ENCODE measurements around the gene HMG20A.

Gene HMG20A

GRCh38 chr15:77430213-77430612 lies 9.5 kb downstream of the HMG20A start:
- DNase-seq (ENCODE audit: low spot score): no peak

GRCh38 chr15:77430652-77431051 lies 10.0 kb downstream of the HMG20A start:
- no peak for DNase-seq (ENCODE audit: low spot score)

GRCh38 chr15:77436822-77437221 lies 16.1 kb downstream of the HMG20A start:
- no peak for DNase-seq (ENCODE audit: low spot score)

- no peak for DNase-seq (ENCODE audit: low spot score)
Observed at GRCh38 chr15:77437264-77437663, 16.6 kb downstream of the HMG20A start.

- DNase-seq (ENCODE audit: low spot score): no peak
Observed at GRCh38 chr15:77440378-77440999, 19.8 kb downstream of the HMG20A start.

- no peak for DNase-seq (ENCODE audit: low spot score)
Observed at GRCh38 chr15:77446840-77447390, 26.2 kb downstream of the HMG20A start.

GRCh38 chr15:77454265-77454664 lies 33.6 kb downstream of the HMG20A start:
- no peak for DNase-seq (ENCODE audit: low spot score)

GRCh38 chr15:77454951-77455350 lies 34.3 kb downstream of the HMG20A start:
- DNase-seq (ENCODE audit: low spot score): no peak

GRCh38 chr15:77455696-77456321 lies 35.1 kb downstream of the HMG20A start:
- no peak for DNase-seq (ENCODE audit: low spot score)

- DNase-seq (ENCODE audit: low spot score): no peak
Observed at GRCh38 chr15:77456746-77457145, 36.1 kb downstream of the HMG20A start.

- DNase-seq (ENCODE audit: low spot score): no peak
Observed at GRCh38 chr15:77457191-77457904, 36.7 kb downstream of the HMG20A start.

- no peak for DNase-seq (ENCODE audit: low spot score)
Observed at GRCh38 chr15:77457905-77458265, 37.2 kb downstream of the HMG20A start.

- no peak for DNase-seq (ENCODE audit: low spot score)
Observed at GRCh38 chr15:77459031-77459430, 38.3 kb downstream of the HMG20A start.

- DNase-seq (ENCODE audit: low spot score): no peak
Observed at GRCh38 chr15:77461486-77461885, 40.8 kb downstream of the HMG20A start.

GRCh38 chr15:77464129-77464865 lies 43.6 kb downstream of the HMG20A start:
- no peak for DNase-seq (ENCODE audit: low spot score)

GRCh38 chr15:77466521-77466920 lies 45.8 kb downstream of the HMG20A start:
- DNase-seq (ENCODE audit: low spot score): no peak

- DNase-seq (ENCODE audit: low spot score): no peak
Observed at GRCh38 chr15:77468896-77469295, 48.2 kb downstream of the HMG20A start.

GRCh38 chr15:77470235-77470634 lies 49.5 kb downstream of the HMG20A start:
- DNase-seq (ENCODE audit: low spot score): no peak

GRCh38 chr15:77473328-77473727 lies 52.6 kb downstream of the HMG20A start:
- DNase-seq (ENCODE audit: low spot score): no peak

GRCh38 chr15:77474310-77474988 lies 53.8 kb downstream of the HMG20A start:
- no peak for DNase-seq (ENCODE audit: low spot score)

- DNase-seq (ENCODE audit: low spot score): no peak
Observed at GRCh38 chr15:77475001-77475400, 54.3 kb downstream of the HMG20A start.

- DNase-seq (ENCODE audit: low spot score): no peak
Observed at GRCh38 chr15:77475898-77476297, 55.2 kb downstream of the HMG20A start.

All from left forelimb (tissue), 1 donor.